H9 (cell line): Measurements from ENCODE around the gene EGFR. TPM values are rescaled to one million over a fixed set of nuclear protein-coding genes. Genes with fewer than 3 reads are reported as not detected.

ENCODE experiments used
- DNase-seq: peaks from one replicate; pipeline ENCODE4 v3.0.0-alpha.2; 2017
- H2AFZ ChIP-seq: one replicate; pipeline ENCODE4 v1.6.1; 2013; ENCODE audit warnings: mild to moderate bottlenecking, low read length, control low read depth, moderate library complexity
- H2AK5ac ChIP-seq: 2 replicates; pipeline ENCODE4 v1.6.1; 2013; ENCODE audit warnings: low read length, control low read depth, mixed read lengths; ENCODE audit not compliant: insufficient read length
- H2BK120ac ChIP-seq: one replicate; pipeline ENCODE4 v1.6.1; 2013; ENCODE audit warnings: low read depth, mild to moderate bottlenecking, low read length, control low read depth, inconsistent platforms; ENCODE audit not compliant: poor library complexity, severe bottlenecking
- H2BK12ac ChIP-seq: 2 replicates; pipeline ENCODE4 v1.6.1; 2013; ENCODE audit warnings: low read length, control low read depth, mixed read lengths, low read depth; ENCODE audit not compliant: insufficient read length
- H2BK15ac ChIP-seq: 2 replicates; pipeline ENCODE4 v1.6.1; 2013; ENCODE audit warnings: low read depth, low read length, control low read depth
- H2BK20ac ChIP-seq: one replicate; pipeline ENCODE4 v1.6.1; 2013; ENCODE audit warnings: low read depth, mild to moderate bottlenecking, low read length, control low read depth, inconsistent platforms; ENCODE audit not compliant: poor library complexity, severe bottlenecking
- H2BK5ac ChIP-seq: 2 replicates; pipeline ENCODE4 v1.6.1; 2013; ENCODE audit warnings: low read length, control low read depth, mixed read lengths; ENCODE audit not compliant: insufficient read length
- H3K14ac ChIP-seq: 2 replicates; pipeline ENCODE4 v1.6.1; 2013; ENCODE audit warnings: low read length, control low read depth; ENCODE audit not compliant: insufficient read depth
- H3K18ac ChIP-seq: 2 replicates; pipeline ENCODE4 v1.6.1; 2013; ENCODE audit warnings: low read depth, mild to moderate bottlenecking, mixed read lengths, low read length, control low read depth; ENCODE audit not compliant: insufficient read length
- H3K23ac ChIP-seq: 2 replicates; pipeline ENCODE4 v1.6.1; 2013; ENCODE audit warnings: low read length, control low read depth, mixed read lengths, low read depth; ENCODE audit not compliant: insufficient read length
- H3K23me2 ChIP-seq: 2 replicates; pipeline ENCODE4 v1.6.1; 2013; ENCODE audit warnings: low read depth, mild to moderate bottlenecking, mixed read lengths, low read length, control low read depth; ENCODE audit not compliant: insufficient read length, poor library complexity, severe bottlenecking
- H3K27ac ChIP-seq: 2 replicates; pipeline ENCODE4 v1.5.1; 2013; ENCODE audit warnings: low read length, control low read depth, mixed read lengths, low read depth; ENCODE audit not compliant: insufficient read length
- H3K27me3 ChIP-seq: 2 replicates; pipeline ENCODE4 v1.6.1; 2013; ENCODE audit warnings: low read length, control low read depth, inconsistent platforms; ENCODE audit not compliant: insufficient read depth
- H3K4ac ChIP-seq: 2 replicates; pipeline ENCODE4 v1.6.1; 2013; ENCODE audit warnings: low read depth, mild to moderate bottlenecking, control low read depth, inconsistent platforms, low read length, moderate library complexity
- H3K4me1 ChIP-seq: 2 replicates; pipeline ENCODE4 v1.6.1; 2013; ENCODE audit warnings: low read length, control low read depth, inconsistent platforms; ENCODE audit not compliant: insufficient read depth
- H3K4me2 ChIP-seq: 2 replicates; pipeline ENCODE4 v1.6.1; 2013; ENCODE audit warnings: low read length, control low read depth, mixed read lengths; ENCODE audit not compliant: insufficient read length, insufficient read depth
- H3K56ac ChIP-seq: 2 replicates; pipeline ENCODE4 v1.6.1; 2013; ENCODE audit warnings: low read depth, mild to moderate bottlenecking, mixed read lengths, low read length, control low read depth; ENCODE audit not compliant: insufficient read length
- H3K79me1 ChIP-seq: 2 replicates; pipeline ENCODE4 v1.6.1; 2013; ENCODE audit warnings: low read depth, mild to moderate bottlenecking, moderate library complexity, low read length, control low read depth, inconsistent platforms; ENCODE audit not compliant: insufficient read depth, poor library complexity, severe bottlenecking
- H3K79me2 ChIP-seq: 2 replicates; pipeline ENCODE4 v1.6.1; 2013; ENCODE audit warnings: low read length, control low read depth, inconsistent platforms; ENCODE audit not compliant: insufficient read depth
- H3K9ac ChIP-seq: 2 replicates; pipeline ENCODE4 v1.6.1; 2013; ENCODE audit warnings: low read length, control low read depth, mixed read lengths; ENCODE audit not compliant: insufficient read length; ENCODE audit errors: extremely low read depth
- H3K9me3 ChIP-seq: one replicate; pipeline ENCODE4 v1.6.1; 2013; ENCODE audit warnings: low read depth, low read length, inconsistent platforms; ENCODE audit not compliant: control insufficient read depth
- H3T11ph ChIP-seq: one replicate; pipeline ENCODE4 v1.6.1; 2013; ENCODE audit warnings: mild to moderate bottlenecking, low read length, control low read depth, inconsistent platforms
- H4K20me1 ChIP-seq: one replicate; pipeline ENCODE4 v1.6.1; 2013; ENCODE audit not compliant: control insufficient read depth, insufficient read length, insufficient read depth
- H4K5ac ChIP-seq: 2 replicates; pipeline ENCODE4 v1.6.1; 2013; ENCODE audit warnings: low read depth, mild to moderate bottlenecking, mixed read lengths, low read length, control low read depth; ENCODE audit not compliant: insufficient read length
- H4K8ac ChIP-seq: replicated peaks from 2 replicates; pipeline ENCODE4 v1.6.1; 2013; ENCODE audit warnings: low read length, control low read depth, mixed read lengths, low read depth; ENCODE audit not compliant: insufficient read length
- H4K91ac ChIP-seq: 2 replicates; pipeline ENCODE4 v1.6.1; 2013; ENCODE audit warnings: low read depth, mild to moderate bottlenecking, moderate library complexity, mixed read lengths, low read length, control low read depth; ENCODE audit not compliant: insufficient read length
- H3K27ac Mint-ChIP-seq, 3 experiments: 2 replicates in 2 of 3; 3 replicates in 1 of 3; pipeline ENCODE4 v1.8.0; 2020 to 2021; ENCODE audit warnings: mixed read lengths in 3 of 3, mild to moderate bottlenecking in 1 of 3, moderate library complexity in 1 of 3
- H3K27me3 Mint-ChIP-seq: 2 replicates; pipeline ENCODE4 v1.8.0; 2021; ENCODE audit warnings: low read depth, mild to moderate bottlenecking, moderate library complexity, mixed read lengths
- H3K36me3 Mint-ChIP-seq, 3 experiments: 2 replicates in 2 of 3; 3 replicates in 1 of 3; pipeline ENCODE4 v1.8.0; 2020 to 2021; ENCODE audit warnings: low read depth in 3 of 3, mixed read lengths in 3 of 3; ENCODE audit not compliant: insufficient read depth in 1 of 3
- H3K4me1 Mint-ChIP-seq, 2 experiments: 2 replicates each; pipeline ENCODE4 v1.8.0; 2020; ENCODE audit warnings: mixed read lengths in 2 of 2
- H3K4me3 Mint-ChIP-seq, 2 experiments: 2 replicates in 1 of 2; 3 replicates in 1 of 2; pipeline ENCODE4 v1.8.0; 2020 to 2021; ENCODE audit warnings: mild to moderate bottlenecking in 2 of 2, mixed read lengths in 2 of 2, moderate library complexity in 1 of 2
- H3K9me3 Mint-ChIP-seq, 2 experiments: 2 replicates in 1 of 2; 3 replicates in 1 of 2; pipeline ENCODE4 v1.8.0; 2020; ENCODE audit warnings: mild to moderate bottlenecking in 2 of 2, mixed read lengths in 2 of 2, moderate library complexity in 1 of 2
- WGBS: extraction: QIAGEN DNeasy Blood & Tissue Kit; methylation state at CpG from one replicate; pipeline ENCODE4 v1.1.7; 2013; ENCODE audit warnings: missing lambda C conversion rate, low lambda C conversion rate, mixed read lengths; ENCODE audit not compliant: insufficient read length; ENCODE audit errors: extremely low coverage; 5-methylcytosine and 5-hydroxymethylcytosine counted together
- total RNA-seq: library from RNA; stranded (reverse); gene quantifications from 2 replicates; pipeline ENCODE4 v1.2.1, GENCODE V29; 2021
- TF ChIP-seq, protein P1 (sequence below): fragments of 200-600 bp; sonication (generic); conservative IDR thresholded peaks from 3 replicates; pipeline ENCODE4 v1.8.0; 2021; ENCODE audit warnings: antibody characterized with exemption, mild to moderate bottlenecking

Gene EGFR
- total RNA-seq, 1 experiment from 2014 or later, result 3.3 TPM

DNA sequence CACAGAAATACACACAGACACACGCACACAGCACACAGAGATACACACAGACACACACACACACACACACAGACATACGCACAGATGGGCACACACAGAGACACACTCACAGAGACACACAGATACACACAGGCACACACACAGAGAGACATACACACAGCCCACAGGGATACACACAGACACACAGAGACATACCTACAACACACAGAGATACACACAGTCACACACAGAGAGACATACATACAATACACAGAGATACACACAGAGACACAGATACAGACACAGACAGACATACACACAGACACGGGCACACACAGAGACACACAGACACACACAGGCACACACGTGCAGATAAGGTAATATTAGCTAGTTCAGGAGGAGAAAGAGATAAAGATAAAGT lies 76.9 kb downstream of the EGFR start:
- Histone ChIP-seq H2BK15ac (no peak overlapping the region), H3K18ac (no peak overlapping the region), H3K79me1 (no peaks in the 10 kb centered on the region), H3K14ac (no peak overlapping the region), H2BK5ac (no peak overlapping the region), H3K4me1 (no peaks in the 10 kb centered on the region), H2AFZ (no peak overlapping the region), H3K23ac (no peak overlapping the region), H3K4ac (no peak overlapping the region), H3K23me2 (no peaks in the 10 kb centered on the region), H4K8ac (no peak overlapping the region), H2BK12ac (no peak overlapping the region), H4K5ac (no peak overlapping the region), H3K79me2 (no peaks in the 10 kb centered on the region), H4K20me1 (no peaks in the 10 kb centered on the region), H3K9me3 (no peaks in the 10 kb centered on the region), H2BK20ac (no peak overlapping the region), H3K27me3 (no peaks in the 10 kb centered on the region), H2BK120ac (no peak overlapping the region), H3K9ac (no peak overlapping the region), H4K91ac (no peak overlapping the region), H3K56ac (no peak overlapping the region), H3K4me2 (no peak overlapping the region), H3K27ac (no peak overlapping the region), H3T11ph (no peak overlapping the region), H2AK5ac (no peak overlapping the region)
- Mint-ChIP-seq H3K27me3 (no peaks in the 10 kb centered on the region), H3K27ac (no peak overlapping the region; a peak in 1 of 7 replicates), H3K4me1 (peaks cover 17 to 20% of the 10 kb centered on the region in 2 experiments), H3K9me3 (no peaks in the 10 kb centered on the region), H3K36me3 (no peaks in the 10 kb centered on the region), H3K4me3 (no peak overlapping the region)
- no peak for DNase-seq
- no CpG with 5 or more reads among the region's 4 CpGs for WGBS
- TF ChIP-seq, protein P1, sequence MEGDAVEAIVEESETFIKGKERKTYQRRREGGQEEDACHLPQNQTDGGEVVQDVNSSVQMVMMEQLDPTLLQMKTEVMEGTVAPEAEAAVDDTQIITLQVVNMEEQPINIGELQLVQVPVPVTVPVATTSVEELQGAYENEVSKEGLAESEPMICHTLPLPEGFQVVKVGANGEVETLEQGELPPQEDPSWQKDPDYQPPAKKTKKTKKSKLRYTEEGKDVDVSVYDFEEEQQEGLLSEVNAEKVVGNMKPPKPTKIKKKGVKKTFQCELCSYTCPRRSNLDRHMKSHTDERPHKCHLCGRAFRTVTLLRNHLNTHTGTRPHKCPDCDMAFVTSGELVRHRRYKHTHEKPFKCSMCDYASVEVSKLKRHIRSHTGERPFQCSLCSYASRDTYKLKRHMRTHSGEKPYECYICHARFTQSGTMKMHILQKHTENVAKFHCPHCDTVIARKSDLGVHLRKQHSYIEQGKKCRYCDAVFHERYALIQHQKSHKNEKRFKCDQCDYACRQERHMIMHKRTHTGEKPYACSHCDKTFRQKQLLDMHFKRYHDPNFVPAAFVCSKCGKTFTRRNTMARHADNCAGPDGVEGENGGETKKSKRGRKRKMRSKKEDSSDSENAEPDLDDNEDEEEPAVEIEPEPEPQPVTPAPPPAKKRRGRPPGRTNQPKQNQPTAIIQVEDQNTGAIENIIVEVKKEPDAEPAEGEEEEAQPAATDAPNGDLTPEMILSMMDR, result no peak
